PC-9 (cell line): ENCODE data around the gene FRMD4B.

Source experiments
- EZH2 ChIP-seq: fragments of 200-600 bp; sonication (generic); IDR thresholded peaks from 2 replicates; pipeline ENCODE4 v1.8.0; 2017; ENCODE audit warnings: antibody characterized with exemption, low read depth
- TF ChIP-seq, protein P1 (sequence below): fragments of 200-600 bp; sonication (generic); conservative IDR thresholded peaks from 2 replicates; pipeline ENCODE4 v1.6.1; 2017; ENCODE audit warnings: mixed run types, antibody characterized with exemption, mild to moderate bottlenecking, moderate library complexity

DNA sequence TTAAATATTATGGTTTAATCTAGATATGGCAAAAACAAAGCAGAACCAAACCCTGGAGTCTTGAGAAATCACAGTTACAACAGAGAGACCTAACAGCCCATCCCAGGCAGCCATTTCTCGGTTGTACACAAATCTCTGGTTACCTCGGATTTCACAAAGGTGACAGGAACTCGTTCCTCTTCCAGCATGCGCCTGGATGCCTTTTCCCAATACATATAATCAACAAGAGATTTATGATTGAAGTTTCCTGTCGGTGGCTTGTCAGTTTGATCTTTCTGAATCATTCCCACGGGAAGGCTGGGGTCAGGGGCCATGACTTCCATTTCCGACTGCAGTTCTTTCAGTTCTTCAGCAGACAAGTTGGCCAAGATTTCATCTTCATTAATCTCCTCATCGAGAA, 263.9 kb downstream of the FRMD4B start:
- TF ChIP-seq, protein P1, sequence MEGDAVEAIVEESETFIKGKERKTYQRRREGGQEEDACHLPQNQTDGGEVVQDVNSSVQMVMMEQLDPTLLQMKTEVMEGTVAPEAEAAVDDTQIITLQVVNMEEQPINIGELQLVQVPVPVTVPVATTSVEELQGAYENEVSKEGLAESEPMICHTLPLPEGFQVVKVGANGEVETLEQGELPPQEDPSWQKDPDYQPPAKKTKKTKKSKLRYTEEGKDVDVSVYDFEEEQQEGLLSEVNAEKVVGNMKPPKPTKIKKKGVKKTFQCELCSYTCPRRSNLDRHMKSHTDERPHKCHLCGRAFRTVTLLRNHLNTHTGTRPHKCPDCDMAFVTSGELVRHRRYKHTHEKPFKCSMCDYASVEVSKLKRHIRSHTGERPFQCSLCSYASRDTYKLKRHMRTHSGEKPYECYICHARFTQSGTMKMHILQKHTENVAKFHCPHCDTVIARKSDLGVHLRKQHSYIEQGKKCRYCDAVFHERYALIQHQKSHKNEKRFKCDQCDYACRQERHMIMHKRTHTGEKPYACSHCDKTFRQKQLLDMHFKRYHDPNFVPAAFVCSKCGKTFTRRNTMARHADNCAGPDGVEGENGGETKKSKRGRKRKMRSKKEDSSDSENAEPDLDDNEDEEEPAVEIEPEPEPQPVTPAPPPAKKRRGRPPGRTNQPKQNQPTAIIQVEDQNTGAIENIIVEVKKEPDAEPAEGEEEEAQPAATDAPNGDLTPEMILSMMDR, result no peak
- TF ChIP-seq EZH2, result no peak
